Osteoblast (primary cell): ENCODE results near the gene LRRC59. TPM values are rescaled to one million over a fixed set of nuclear protein-coding genes. Genes with fewer than 3 reads are reported as not detected.

Experiments
- DNase-seq: peaks from one replicate; pipeline ENCODE4 v3.0.0; 2011; ENCODE audit warnings: low spot score, mixed read lengths; ENCODE audit not compliant: insufficient read length; ENCODE audit errors: missing footprints
- H2AFZ ChIP-seq: 2 replicates; pipeline ENCODE4 v1.6.0; 2011; ENCODE audit warnings: mild to moderate bottlenecking, low read length
- H3K27ac ChIP-seq: 2 replicates; pipeline ENCODE4 v1.5.1; 2011; ENCODE audit warnings: mild to moderate bottlenecking, low read depth, low read length, moderate library complexity
- H3K27me3 ChIP-seq: 2 replicates; pipeline ENCODE4 v1.6.0; 2012; ENCODE audit warnings: mild to moderate bottlenecking, control low read depth, inconsistent platforms, low read length, moderate library complexity; ENCODE audit not compliant: insufficient read depth
- H3K36me3 ChIP-seq: 2 replicates; pipeline ENCODE4 v1.5.1; 2011; ENCODE audit warnings: mild to moderate bottlenecking, low read length, control low read depth, moderate library complexity; ENCODE audit not compliant: insufficient read depth
- H3K4me1 ChIP-seq: 2 replicates; pipeline ENCODE4 v1.5.1; 2011; ENCODE audit warnings: mild to moderate bottlenecking, low read length, control low read depth, moderate library complexity; ENCODE audit not compliant: insufficient read depth
- H3K4me2 ChIP-seq: 2 replicates; pipeline ENCODE4 v1.6.0; 2011; ENCODE audit warnings: mild to moderate bottlenecking, low read length; ENCODE audit not compliant: insufficient read depth
- H3K4me3 ChIP-seq: fragments of 200-600 bp; sonication (generic); 3 replicates; pipeline ENCODE4 v1.5.1; 2012; ENCODE audit warnings: mild to moderate bottlenecking, low read length, inconsistent platforms; ENCODE audit not compliant: insufficient read depth
- H3K79me2 ChIP-seq: 2 replicates; pipeline ENCODE4 v1.6.0; 2012; ENCODE audit warnings: mild to moderate bottlenecking, low read length, control low read depth, inconsistent platforms; ENCODE audit not compliant: insufficient read depth
- H3K9me3 ChIP-seq: 2 replicates; pipeline ENCODE4 v1.5.1; 2011; ENCODE audit warnings: low read depth, low read length, control low read depth
- H4K20me1 ChIP-seq: 2 replicates; pipeline ENCODE4 v1.6.0; 2012; ENCODE audit warnings: mild to moderate bottlenecking, low read length, control low read depth; ENCODE audit not compliant: insufficient read depth
- total RNA-seq: library from RNA; depleted of rRNA; stranded (reverse); fragments of >200 nt; gene quantifications from 2 replicates; pipeline ENCODE4 v1.2.3, GENCODE V29; 2012
- TF ChIP-seq, protein P1 (sequence below): IDR thresholded peaks from 2 replicates; pipeline ENCODE4 v1.5.1; 2011; ENCODE audit warnings: mild to moderate bottlenecking, low read depth, low read length, moderate library complexity; ENCODE audit errors: extremely low read depth

LRRC59 gene
- total RNA-seq, 1 donor = 121 TPM

DNA sequence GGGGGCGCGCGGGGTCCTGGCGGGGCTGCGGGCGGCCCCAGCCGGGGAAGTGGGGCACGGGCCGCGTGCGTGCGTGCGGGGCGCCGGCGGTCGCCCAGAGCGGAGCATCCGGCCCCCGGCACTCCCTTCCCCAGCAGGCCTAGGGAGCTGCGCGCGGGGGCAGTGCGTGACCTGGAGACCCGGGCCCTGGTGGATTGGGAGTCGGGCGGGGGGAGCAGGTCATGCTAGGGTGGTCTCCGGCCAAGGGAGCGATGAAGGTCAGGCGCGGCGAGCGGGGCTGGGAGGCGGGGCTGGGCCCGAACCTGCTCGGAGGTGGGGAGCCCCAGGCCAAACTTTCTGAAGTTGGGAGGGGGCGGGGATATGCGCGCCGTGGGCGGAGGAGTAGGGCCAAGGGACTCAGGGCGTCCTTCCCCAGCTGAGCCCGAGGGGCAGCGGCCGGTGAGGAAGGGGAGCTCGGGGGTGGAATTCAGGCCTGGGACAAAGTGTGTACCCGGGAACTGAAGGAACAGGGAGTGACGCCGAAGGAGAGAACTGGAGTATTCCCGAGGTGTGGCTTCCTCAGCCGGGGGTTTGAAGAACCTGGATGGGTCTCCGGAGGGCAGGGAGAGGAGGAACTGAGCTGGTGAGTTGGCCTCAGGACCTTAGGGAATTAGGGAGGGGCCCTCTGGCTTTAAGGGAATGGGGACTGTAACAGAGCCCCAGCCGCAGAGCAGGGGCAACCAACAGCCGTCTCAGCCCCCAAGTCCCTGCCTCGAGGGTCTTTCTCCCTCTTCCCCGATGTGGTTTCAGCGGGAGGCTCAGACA lies 50.8 kb downstream of the LRRC59 start:
- Histone ChIP-seq H3K9me3 (no peaks in the 10 kb centered on the region), H3K4me1 (peaks cover 32% of the 10 kb centered on the region), H3K4me2 (peak overlapping the region; percentile 92), H3K36me3 (no peaks in the 10 kb centered on the region), H3K79me2 (peaks cover 49% of the 10 kb centered on the region), H4K20me1 (peaks cover 31% of the 10 kb centered on the region), H2AFZ (peak overlapping the region; percentile 65), H3K27ac (peak overlapping the region; percentile 70), H3K27me3 (no peaks in the 10 kb centered on the region), H3K4me3 (peak overlapping the region; percentile 90)
- peak; percentile 93 for DNase-seq
- TF ChIP-seq, protein P1, sequence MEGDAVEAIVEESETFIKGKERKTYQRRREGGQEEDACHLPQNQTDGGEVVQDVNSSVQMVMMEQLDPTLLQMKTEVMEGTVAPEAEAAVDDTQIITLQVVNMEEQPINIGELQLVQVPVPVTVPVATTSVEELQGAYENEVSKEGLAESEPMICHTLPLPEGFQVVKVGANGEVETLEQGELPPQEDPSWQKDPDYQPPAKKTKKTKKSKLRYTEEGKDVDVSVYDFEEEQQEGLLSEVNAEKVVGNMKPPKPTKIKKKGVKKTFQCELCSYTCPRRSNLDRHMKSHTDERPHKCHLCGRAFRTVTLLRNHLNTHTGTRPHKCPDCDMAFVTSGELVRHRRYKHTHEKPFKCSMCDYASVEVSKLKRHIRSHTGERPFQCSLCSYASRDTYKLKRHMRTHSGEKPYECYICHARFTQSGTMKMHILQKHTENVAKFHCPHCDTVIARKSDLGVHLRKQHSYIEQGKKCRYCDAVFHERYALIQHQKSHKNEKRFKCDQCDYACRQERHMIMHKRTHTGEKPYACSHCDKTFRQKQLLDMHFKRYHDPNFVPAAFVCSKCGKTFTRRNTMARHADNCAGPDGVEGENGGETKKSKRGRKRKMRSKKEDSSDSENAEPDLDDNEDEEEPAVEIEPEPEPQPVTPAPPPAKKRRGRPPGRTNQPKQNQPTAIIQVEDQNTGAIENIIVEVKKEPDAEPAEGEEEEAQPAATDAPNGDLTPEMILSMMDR = no peak

DNA sequence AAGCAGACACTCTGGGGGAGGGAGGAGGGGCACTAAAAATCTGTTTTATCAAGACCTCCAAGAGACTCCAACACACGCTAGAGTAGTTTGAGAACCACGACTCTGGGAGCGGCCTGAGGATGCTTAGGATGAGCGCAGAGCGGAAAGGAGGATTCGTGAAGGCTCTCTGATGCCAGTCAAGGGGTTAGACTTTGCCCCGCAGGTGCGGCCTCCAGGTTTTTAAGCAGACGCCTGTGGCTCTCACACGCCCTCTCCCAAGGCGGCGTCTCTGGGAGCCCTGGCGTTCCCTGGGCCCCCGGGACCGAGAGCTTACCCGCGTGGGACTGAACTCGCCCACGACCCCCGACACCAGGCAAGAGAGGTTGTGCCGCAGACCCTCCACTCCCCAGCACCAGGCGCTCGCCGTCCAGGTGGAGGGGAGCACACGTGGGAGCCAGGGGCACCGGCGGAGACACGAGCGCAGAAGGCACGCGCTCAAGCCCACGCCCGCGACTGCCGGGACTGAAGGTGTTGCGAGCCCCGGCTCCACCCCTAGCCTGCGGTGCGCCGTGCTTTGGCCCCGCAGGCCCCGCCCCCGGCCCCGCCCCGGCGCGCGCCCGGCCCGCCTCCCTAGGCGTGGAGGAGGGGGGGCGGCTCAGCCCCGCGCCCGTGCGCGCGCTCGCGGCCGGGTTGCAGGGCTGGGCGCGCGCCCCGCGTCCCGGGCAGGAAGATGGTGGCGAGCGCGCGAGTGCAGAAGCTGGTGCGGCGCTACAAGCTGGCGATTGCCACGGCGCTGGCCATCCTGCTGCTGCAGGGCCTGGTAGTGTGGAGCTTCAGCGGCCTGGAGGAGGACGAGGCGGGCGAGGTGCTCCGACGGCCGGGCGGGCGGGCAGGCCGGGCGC lies 51.7 kb downstream of the LRRC59 start, which contains the start of gene XYLT2:
Gene XYLT2, plus strand, starts transcription at position 695 of the 881 bp plus-strand sequence. Its CDS starts 15 bp downstream, at position 710.
- H3K27me3 ChIP-seq = no peaks in the 10 kb centered on the region
- no peaks in the 10 kb centered on the region for H3K9me3 ChIP-seq
- TF ChIP-seq, protein P1 = no peak
- H3K4me2 ChIP-seq = peak within 1 kb of the TSS; percentile 92
- no peaks in the 10 kb centered on the region for H3K36me3 ChIP-seq
- peaks cover 42% of the 10 kb centered on the region for H3K79me2 ChIP-seq
- peak; percentile 100 for DNase-seq
- H3K27ac ChIP-seq = peak within 1 kb of the TSS; percentile 70
- H3K4me3 ChIP-seq = peak within 1 kb of the TSS; percentile 90
- peaks cover 32% of the 10 kb centered on the region for H3K4me1 ChIP-seq
- H2AFZ ChIP-seq = peak within 1 kb of the TSS; percentile 92
- peaks cover 25% of the 10 kb centered on the region for H4K20me1 ChIP-seq

DNA sequence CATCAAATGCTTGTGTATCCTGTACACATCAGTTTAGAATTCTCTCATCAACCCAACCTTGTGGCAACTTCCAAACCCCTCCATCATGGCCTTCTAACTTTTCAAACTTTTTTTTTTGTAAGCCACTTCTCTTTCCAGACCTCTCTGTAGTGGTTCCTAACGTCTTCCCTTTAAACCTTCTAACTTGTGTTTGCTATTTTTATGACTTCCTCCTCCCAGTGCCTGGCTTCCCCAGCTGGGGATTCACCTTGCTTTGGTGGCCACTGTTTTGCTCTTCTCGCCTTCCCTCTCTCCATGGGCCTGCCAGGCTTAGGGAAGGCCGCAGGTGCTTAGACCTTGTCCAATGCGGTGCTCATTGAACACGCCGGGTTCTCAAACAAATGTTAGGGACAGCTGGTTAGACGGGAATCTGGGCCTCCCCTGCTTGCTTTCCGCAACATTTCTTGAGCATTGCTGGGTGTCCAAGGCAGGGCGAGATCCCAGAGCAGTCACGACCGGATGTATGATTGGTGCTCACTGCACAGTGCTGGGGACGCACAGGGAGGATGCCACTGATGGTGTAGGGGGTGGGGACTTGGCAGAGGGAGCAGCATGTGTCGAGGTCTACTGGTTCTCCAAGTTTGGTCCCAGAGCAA lies 52.5 kb downstream of the LRRC59 start:
- Histone ChIP-seq H3K4me3 (no peak overlapping the region), H3K27ac (no peak overlapping the region), H3K9me3 (no peaks in the 10 kb centered on the region), H3K4me2 (no peak overlapping the region), H3K4me1 (peaks cover 32% of the 10 kb centered on the region), H4K20me1 (peaks cover 23% of the 10 kb centered on the region), H3K79me2 (peaks cover 37% of the 10 kb centered on the region), H3K36me3 (no peaks in the 10 kb centered on the region), H2AFZ (no peak overlapping the region), H3K27me3 (no peaks in the 10 kb centered on the region)
- peak; percentile 83 for DNase-seq
- TF ChIP-seq, protein P1 = no peak
